HG03039 (cell line): ENCODE results near the gene ASIC1.

Source experiments
- ATAC-seq: cut with Tn5 transposase; IDR thresholded peaks from one replicate; pipeline ENCODE4 v1.9.1; 2021; ENCODE audit warnings: mild to moderate bottlenecking, moderate library complexity; ENCODE audit not compliant: unreplicated experiment

The ASIC1 gene

GRCh38 chr12:50104417-50105366 lies 47.3 kb downstream of the ASIC1 start:
- ATAC-seq, result no peak

DNA sequence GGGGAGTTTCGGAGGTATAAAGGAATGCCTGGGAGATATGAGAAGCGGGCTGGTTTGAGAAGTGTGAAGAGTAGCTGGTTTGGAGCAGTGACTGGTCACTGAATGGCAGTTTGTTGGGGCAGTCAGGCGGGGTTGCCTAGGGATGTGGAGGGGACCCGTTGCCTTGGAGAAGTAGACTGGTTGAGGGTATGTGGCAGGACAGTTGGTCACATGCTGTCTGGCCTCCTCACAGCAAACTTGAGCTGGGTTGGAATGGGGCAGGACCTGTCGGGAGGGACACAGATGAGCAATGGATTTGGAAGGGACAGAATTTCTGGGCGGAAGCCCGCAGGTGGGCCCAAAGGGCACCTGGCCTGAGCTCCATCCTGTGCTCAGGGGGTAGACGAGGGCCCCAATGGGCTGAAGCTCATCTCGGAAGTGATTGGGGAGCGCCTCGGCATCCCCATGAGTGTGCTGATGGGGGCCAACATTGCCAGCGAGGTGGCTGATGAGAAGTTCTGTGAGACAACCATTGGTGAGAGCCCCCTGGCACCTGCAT lies 48.6 kb downstream of the ASIC1 start:
- ATAC-seq, result no peak

DNA sequence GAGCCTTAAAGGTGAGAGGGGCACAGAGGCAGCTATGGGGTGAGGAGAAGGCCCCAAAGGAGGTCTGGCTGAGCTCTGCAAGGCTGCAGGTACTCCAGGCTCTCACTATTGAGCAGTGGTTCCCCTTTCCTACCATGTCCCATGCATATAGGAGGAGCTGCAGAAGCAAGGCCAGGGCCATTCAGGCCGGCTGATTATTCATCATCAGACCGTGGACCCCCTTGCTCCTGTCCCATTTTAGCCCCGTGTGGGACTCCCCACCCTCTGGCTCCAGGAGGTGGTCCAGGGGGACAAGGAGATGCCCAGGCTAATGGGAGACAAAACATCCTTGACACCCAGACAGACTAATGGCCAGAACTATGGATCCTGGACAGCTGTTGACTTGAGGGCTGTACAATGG lies 49.5 kb downstream of the ASIC1 start:
- ATAC-seq, result no peak

- no peak for ATAC-seq
These were observed 50.2 kb downstream of the ASIC1 start for GRCh38 chr12:50107416-50108268.

GRCh38 chr12:50109319-50109718 lies 51.9 kb downstream of the ASIC1 start:
- ATAC-seq, result no peak

GRCh38 chr12:50110127-50110761 lies 52.8 kb downstream of the ASIC1 start:
- no peak for ATAC-seq

DNA sequence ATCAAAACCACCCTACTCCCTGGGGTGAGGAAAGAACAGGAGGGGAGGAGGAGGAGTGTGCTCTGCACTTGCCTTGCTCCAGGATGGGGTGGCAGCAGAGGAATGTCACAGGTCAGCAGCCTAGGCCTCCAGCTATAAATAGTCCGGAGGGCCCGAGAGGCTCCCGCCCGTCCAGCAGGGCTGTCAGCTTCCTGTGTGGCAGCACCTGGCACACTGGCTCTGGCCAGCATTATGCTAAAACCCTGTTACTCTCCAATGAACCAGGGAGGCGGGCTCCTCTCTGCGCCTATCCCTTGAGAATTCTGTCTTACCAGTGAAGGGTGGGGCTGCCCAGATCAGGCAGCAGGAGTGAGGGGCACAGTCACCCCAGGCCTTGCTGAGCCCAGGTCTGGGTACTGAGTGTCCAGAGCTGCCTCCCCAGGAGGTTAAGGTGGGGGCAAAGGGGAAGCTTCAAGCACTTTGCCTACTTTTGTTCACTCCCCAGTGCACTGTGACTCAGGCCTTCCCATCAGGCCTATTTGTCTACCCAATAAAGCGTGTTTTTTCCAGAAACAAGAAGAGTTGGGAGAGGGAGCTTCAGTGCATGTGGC lies 53.5 kb downstream of the ASIC1 start:
- no peak for ATAC-seq

- no peak for ATAC-seq
These were observed 53.9 kb downstream of the ASIC1 start for GRCh38 chr12:50111395-50111692.

- peak; percentile 82 for ATAC-seq
These were observed 54.5 kb downstream of the ASIC1 start, which contains the start of gene COX14 for GRCh38 chr12:50111693-50112455. Gene COX14 (plus strand): TSS chr12:50112236. CDS start chr12:50120044, 7,808 bp downstream.

DNA sequence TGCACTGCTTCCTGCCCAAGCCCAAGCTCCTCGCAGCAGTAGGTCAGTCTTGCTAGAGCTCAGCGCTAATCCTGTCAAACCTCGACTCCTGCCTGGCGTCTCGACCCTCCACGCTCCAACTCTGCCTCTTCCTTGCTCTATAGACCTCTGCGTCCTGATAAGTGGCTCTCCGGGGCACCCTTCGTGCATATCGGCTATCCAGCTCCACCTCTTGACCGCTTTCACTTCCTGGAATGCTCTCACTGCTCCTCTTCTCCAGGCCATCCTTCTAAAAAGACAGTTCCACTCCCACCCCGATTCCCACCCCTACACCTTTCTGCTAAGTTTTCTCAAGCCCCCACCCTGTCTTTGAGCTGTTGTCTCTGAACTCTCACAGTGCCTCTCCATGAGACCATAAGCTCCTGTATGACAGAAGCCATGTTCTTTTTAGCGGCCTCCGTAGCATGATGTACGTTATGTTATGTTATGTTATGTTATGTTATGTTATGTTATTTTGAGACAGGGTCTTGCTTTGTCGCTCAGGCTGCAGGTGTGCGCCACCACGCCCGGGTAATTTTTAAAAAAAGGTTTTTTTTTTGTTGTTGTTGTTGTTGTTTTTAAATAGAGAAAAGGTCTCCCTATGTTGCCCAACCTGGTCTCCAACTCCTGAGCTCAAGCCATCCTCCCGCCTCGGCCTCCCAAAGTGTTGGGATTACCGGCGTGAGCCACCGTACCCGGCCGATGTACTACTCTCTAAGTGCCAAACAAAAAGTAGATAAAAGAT lies 55.2 kb downstream of the ASIC1 start:
- ATAC-seq, result no peak

- no peak for ATAC-seq
These were observed 59.7 kb downstream of the ASIC1 start for GRCh38 chr12:50117057-50117622.

DNA sequence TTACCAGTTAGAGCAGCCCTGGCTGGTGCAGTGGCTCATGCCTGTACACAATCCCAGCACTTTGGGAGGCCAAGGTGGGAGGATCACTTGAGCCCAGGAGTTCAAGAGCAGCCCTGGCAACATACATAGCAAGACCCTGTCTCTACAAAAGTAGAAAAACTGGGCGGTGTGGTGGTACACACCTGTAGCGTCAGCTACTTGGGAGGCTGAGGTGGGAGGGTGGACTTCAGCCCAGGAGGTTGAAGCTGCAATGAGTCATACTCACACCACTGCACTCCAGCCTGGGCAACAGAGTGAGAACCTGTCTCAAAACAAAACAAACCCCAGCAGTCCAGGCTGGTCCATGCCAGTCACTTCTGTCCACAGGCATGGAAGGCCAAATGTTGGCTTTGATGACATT lies 62.0 kb downstream of the ASIC1 start:
- no peak for ATAC-seq

DNA sequence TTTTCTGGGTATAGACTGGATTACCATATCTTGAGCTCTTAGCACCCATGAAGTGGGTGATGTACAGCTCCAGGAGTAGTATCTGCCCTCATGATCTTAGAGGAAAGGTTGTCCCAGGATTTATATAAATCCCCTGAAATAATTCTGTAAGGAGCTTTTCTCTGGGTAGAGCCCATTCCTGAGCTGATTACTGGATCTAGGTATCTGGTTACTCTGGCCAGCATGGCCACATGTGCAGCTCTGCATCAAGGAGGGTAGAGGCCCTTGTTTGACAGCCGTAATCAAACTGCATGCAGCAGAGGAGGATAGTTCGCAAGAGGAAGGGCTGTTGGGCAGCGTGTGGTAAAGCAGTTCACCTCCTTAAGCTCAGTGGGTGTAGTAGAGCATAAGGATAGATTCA lies 63.1 kb downstream of the ASIC1 start:
- no peak for ATAC-seq

DNA sequence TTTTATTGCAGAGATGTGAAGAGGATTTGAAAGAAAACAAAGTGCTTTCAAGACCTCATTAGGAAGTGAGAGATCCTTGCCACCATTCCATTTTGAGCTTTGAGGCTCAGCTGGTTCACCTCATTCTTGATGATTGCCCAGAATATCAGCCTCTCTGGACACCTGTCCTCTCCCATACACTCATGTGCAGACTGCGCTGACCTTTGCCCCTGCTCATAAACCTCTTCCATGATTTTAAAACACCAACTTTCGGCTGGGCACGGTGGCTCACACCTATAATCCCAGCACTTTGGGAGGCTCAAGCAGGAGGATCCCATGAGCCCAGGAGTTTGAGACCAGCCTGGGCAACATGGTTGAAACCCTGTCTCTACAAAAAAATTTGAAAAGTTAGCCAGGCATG lies 63.6 kb downstream of the ASIC1 start:
- no peak for ATAC-seq

DNA sequence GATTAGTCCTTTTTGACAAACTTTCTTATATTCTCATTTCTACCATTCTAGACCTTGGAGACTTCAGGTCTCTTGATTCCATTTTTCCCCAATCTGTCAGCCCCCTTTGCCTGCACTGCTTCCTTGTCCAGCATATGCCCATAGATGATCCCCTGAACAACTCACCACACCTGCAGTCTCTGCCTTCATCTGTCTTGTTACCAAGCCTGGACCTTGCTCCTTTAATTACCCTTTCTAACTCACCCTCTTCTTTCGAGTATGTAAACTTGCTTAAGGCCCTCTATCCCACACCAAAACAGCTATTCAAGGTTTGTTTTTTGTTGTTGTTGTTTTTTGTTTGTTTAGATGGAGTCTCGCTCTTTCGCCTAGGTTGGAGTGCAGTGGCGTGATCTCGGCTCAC lies 64.2 kb downstream of the ASIC1 start:
- ATAC-seq, result no peak

DNA sequence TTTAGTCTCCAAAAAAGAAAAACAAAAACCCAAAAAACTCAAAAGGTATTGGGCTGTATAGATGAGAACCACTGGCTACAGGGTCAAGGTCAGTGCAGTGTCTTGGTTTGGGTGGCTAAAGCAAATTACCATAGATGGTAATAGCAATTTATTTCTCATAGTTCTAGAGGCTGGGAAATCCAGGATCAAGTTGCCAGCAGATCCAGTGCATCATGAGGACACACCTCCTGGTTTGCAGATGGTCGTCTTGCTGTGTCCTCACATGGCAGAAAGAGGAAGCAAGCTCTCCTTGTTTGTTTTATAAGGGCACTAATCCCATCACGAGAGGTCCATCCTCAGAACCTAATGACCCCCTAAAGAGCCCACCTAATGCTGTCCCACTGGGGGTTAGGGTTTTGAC lies 65.8 kb downstream of the ASIC1 start:
- no peak for ATAC-seq

DNA sequence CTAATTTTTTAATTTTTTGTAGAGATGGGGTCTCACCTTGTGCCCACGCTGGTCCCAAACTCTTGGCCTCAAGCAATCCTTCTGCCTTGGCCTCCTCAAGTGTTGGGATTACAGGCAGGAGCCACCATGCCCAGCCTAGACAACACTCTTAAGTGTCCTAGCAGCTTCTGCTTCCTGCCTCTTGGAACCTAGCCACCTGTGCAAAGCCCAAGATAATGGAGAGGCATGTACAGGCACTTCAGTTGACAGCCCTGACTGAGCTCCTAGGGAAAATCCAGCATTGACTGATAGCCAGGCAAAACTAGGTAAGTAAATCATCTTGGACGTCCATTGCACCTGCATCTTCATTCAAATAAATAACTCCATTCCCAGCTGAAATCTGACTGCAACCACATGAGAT lies 70.2 kb downstream of the ASIC1 start:
- no peak for ATAC-seq

GRCh38 chr12:50129290-50129689 lies 71.9 kb downstream of the ASIC1 start:
- ATAC-seq, result no peak

- ATAC-seq, result no peak
These were observed 75.2 kb downstream of the ASIC1 start for GRCh38 chr12:50132505-50133135.
